ENCODE measurements around the gene TTC27.

The TTC27 gene

DNA sequence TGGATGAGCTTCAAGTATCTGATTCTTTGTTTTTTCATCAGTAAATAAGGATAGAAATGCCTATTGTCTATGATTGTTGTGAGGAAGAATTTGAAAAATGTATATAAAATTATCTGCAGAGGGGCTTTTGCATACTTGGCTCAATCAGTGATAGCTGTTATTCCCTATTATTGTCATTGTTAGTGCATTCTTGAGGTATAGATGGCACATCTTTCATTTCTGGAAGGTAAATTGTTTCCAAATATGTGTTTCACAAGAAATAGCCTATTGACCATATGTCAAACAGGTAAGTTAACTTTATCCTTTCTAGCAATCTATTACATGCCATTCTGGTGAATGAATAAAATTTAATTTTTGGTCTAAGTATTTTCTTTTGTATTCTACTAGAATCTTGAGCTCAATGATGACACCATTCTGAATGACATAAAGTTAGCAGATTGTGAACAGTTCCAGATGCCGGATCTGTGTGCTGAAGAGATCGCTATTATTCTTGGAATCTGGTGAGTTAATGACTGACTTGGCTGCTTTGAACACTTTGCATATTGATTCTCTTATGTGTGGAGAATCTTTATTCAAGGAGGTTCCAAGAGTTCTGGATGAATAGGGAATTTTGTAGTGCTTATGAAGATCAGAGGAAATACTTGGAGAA is 44.2 kb downstream of the TTC27 start:
- DNase-seq: no peak

DNA sequence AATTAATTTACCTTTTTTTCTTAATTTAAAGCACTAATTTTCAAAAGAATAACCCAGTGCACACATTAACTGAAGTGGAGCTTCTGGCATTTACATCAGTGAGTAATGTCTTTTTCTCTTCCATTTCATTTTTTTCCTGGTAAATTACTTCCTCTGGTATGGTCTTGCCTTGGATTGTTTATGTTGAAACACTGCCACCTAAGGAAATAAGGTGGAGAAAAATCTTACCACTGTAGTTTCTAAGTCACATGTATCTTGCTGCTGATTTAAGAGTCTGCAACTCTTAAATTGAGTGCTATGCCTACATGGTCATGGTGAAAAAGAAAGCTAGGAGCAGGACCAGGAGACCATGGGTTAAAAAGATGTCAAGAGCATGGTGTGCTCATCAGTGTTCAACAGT is 51.0 kb downstream of the TTC27 start:
- no peak for DNase-seq

GRCh38 chr2:32680942-32681341 is 53.1 kb downstream of the TTC27 start:
- DNase-seq: no peak

GRCh38 chr2:32683520-32684086 is 55.8 kb downstream of the TTC27 start:
- DNase-seq: no peak

GRCh38 chr2:32688541-32688940 is 60.7 kb downstream of the TTC27 start:
- no peak for DNase-seq

- no peak for DNase-seq
Measured at GRCh38 chr2:32691678-32692077, 63.8 kb downstream of the TTC27 start.

GRCh38 chr2:32696439-32696838 is 68.6 kb downstream of the TTC27 start:
- DNase-seq: no peak

DNA sequence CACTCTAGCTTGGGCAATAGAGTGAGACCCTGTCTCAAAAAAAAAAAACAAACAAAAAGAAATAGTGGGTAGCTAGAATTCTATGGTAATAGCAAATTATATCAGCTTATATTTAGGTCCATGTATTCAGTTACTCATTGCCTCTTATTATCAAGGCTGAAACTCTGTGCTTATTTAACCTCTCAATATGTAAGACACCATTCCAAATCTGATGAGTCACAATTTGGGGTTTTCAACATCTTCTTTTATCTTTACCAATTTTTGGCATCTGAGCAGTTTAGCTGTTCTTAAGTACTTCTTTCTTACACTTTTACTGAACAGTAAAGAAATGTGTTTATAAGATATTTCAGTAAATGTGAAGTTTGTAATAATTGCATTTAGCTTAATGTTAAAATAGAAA is 69.3 kb downstream of the TTC27 start:
- DNase-seq: no peak

GRCh38 chr2:32699151-32699550 is 71.3 kb downstream of the TTC27 start:
- DNase-seq: no peak

DNA sequence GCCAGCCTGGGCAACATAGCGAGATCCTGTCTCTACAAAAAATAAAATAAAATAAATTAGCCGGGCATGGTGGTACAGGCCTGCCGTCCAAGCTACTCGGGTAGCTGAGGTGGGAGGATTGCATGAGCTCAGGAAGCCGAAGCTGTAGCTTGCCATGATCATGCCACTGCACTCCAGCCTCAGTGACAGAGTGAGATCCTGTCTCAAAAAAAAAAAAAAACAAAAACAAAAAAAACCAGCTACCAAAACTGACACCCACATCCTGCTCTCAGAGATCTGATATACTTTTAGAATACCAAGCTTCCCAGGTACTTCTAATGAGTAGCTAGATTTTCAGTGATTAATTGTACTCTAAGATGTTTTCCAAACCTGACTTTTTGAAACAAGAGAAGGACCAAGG is 74.0 kb downstream of the TTC27 start:
- peak; percentile 13 for DNase-seq

DNA sequence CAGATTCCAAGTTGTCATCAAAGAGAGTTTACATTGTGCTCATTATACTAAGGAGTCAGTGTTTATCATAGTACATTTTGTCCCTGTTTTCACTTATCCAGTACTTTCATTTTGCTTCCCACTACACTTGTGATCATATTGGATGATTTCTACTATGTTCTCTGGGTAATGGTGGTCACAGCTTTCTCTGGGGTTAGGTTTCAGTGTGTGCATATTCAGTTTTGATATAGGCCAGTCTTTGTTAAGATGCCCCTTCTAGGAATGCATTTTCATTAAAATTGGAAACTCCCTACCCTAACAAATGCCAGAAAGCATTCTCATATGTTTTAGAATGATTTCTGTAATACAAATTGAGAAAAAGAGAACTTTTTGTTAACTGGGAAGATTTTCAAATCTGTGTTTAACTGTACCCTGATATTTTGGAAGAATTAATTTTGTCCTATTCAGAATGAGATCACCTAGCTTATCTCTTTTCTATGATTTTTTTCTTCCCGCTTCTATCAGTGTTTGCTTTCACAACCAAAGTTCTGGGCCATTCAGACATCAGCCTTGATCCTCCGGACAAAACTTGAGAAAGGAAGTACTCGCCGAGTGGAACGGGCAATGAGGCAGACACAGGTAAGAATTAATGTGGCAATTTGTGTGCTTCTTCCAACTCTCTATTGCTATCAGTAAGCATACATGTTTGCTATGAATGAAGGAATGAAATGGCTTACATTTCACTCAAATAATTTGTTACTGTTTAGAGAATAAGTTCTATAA is 74.6 kb downstream of the TTC27 start:
- DNase-seq: no peak

DNA sequence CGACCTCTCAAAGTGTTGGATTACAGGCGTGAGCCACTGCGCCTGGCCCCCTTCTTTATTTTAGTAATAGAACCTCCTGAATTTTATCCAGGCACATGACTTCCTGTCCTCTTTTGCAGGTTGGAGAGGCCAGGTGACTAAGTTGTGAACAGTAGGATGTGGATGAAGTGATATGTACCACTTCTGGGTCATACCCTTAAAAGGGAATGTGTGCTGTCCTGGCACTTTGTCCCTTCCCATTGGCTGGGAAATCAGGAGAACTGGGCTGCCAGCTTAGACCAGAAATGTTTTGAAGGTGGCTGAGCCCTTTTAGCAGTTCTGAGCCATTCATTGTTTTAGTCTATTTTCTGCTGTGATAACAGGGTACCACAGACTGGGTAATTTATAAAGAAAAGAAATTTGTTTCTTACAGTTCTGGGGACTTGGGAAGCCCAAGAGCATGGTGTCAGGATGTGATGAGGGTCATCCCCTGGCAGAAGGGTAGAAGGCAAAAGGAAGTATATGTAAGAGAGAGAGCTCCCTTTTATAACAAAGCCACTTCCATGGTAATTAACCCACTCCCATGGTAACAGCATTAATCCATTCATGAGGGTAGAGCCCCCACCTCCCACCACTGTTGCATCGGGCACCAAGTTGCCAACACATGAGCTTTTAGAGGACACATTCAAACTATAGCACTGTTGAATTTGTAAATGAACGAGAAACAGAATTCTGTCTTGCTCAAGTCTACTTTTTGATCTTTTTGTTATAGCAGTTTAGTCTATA is 79.1 kb downstream of the TTC27 start:
- no peak for DNase-seq

- DNase-seq: no peak
Measured at GRCh38 chr2:32711219-32711618, 83.4 kb downstream of the TTC27 start.

- DNase-seq: no peak
Measured at GRCh38 chr2:32711908-32712501, 84.2 kb downstream of the TTC27 start.

DNA sequence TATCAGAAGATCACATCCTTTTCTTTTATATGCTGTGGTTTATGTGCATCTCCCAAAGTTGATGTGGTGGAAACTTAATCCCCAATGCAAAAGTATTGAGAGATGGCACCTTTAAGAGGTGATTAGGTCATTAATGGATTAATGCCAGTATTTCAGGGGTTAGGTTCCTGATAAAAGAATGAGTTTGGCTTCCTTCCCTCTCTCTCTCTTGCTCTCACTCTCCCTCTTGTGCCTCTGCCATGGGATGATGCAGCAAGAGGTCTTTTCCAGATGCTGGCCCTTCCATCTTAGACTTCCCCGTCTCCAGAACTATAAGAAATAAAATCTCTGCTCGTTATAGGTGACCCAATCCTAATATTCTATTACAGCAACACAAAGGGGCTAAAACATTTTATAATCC is 85.0 kb downstream of the TTC27 start:
- DNase-seq: no peak

GRCh38 chr2:32714521-32714920 is 86.7 kb downstream of the TTC27 start:
- DNase-seq: no peak

- DNase-seq: no peak
Measured at GRCh38 chr2:32715391-32715841, 87.6 kb downstream of the TTC27 start.

DNA sequence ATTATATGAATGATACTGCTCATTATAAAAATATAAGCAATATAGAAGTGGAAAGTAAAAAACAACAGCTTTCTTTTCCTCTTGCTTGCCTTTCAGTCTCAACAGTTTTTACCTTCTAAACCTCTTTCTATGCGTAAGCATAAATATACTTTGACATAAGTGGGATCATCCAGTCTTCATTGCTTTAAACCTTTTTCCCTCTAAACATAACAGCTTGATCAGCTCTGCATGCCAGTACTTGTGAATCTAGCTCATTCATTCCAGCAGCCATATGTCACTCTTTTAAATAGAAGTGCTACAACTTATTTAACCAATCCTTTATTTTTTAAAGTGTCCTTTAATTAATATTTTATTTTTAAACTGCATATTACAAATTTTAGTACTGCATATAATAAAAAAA is 88.1 kb downstream of the TTC27 start:
- no peak for DNase-seq

DNA sequence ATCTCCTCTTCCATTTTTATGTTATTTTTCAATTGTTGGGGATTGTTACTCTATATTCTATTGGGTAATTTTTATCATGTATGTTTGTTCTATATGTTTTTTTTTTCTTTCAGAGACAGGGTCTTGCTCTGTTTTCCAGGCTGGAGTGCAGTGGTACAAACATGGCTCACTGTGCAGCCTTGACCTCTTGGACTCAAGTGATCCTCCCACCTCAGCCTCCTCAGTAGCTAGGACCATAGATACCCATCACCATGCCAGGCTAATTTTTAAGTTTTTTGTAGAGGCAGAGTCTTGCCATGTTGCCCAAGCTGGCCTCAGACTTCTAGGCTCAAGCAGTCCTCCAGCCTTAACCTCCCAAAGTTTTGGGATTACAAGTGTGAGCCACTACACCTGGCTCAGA is 88.7 kb downstream of the TTC27 start:
- DNase-seq: no peak

DNA sequence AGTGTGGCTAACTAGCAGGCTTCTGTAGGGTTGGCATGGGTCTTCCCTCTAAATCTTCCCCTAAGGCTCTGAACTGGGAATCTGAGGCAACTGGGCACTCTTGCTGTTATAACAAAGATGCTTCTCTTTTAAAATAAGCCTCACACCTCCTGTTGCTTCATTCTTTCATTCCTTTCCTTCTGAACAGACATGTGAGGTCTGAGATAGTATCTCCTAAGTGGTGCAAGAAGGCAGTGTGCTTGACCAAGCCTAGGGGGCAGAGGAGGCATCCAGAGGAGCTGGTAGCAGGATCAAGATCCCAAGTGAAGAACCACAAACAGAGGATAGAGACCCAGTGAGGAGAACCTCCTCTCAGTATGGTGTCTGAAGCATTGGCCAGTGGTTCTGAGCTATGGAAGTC is 90.9 kb downstream of the TTC27 start:
- no peak for DNase-seq

DNA sequence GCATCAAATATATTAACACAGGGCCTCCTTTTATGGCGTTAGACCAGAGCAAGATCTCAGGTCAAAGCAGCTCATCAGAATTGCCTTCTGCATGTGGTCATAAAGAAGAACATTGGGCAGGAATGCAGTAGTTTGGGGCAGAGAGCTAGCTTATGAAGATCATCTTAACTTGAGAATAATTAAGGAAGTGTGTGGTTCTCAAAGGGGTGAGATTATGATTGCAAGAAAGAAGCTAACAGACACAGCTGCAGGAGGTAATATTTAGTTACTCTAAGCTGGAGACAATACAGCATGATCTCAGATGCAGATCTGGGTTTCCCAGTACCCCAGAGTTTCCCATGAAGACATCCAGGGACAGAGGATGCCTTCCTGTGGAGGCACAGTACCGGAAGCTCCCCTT is 91.6 kb downstream of the TTC27 start:
- no peak for DNase-seq

- DNase-seq: no peak
Measured at GRCh38 chr2:32719933-32720716, 92.3 kb downstream of the TTC27 start.
